ENCODE results near the gene TTLL8.
A peak's percentile ranks its signal among the peaks of the same experiment; 100 is the strongest.
"Not testable (repeated sequence)": the region's sequence is repeated elsewhere in the genome, so short reads cannot be mapped to it uniquely, and the experiment has no call there.

TTLL8 gene

GRCh38 chr22:49999063-49999945, 58.8 kb downstream of the TTLL8 start:
- DNase-seq, result peak; percentile 55

- no peak for DNase-seq
These were observed 59.4 kb downstream of the TTLL8 start for GRCh38 chr22:49998718-49999062.

GRCh38 chr22:49997932-49998717, 60.0 kb downstream of the TTLL8 start:
- no peak for DNase-seq

- DNase-seq, result no peak
These were observed 60.9 kb downstream of the TTLL8 start for GRCh38 chr22:49997251-49997599.

GRCh38 chr22:49996518-49997250, 61.4 kb downstream of the TTLL8 start:
- DNase-seq, result no peak

GRCh38 chr22:49996119-49996517, 62.0 kb downstream of the TTLL8 start:
- DNase-seq, result no peak

- DNase-seq, result no peak
These were observed 62.6 kb downstream of the TTLL8 start for GRCh38 chr22:49995361-49996118.

- DNase-seq, result no peak
These were observed 63.1 kb downstream of the TTLL8 start for GRCh38 chr22:49995041-49995360.

- DNase-seq, result no peak
These were observed 63.6 kb downstream of the TTLL8 start for GRCh38 chr22:49994361-49995040.

GRCh38 chr22:49993649-49994360, 64.3 kb downstream of the TTLL8 start:
- no peak for DNase-seq

- peak; percentile 29 for DNase-seq
These were observed 65.0 kb downstream of the TTLL8 start for GRCh38 chr22:49992921-49993648.

- DNase-seq, result no peak
These were observed 66.1 kb downstream of the TTLL8 start for GRCh38 chr22:49991907-49992533.

- no peak for DNase-seq
These were observed 66.9 kb downstream of the TTLL8 start for GRCh38 chr22:49991167-49991566.

GRCh38 chr22:49989826-49990225, 68.3 kb downstream of the TTLL8 start:
- DNase-seq, result not testable (repeated sequence)

- DNase-seq, result no peak
These were observed 71.8 kb downstream of the TTLL8 start for GRCh38 chr22:49986325-49986724.

GRCh38 chr22:49983148-49984042, 74.7 kb downstream of the TTLL8 start:
- peak; percentile 21 for DNase-seq

- not testable (repeated sequence) for DNase-seq
These were observed 76.3 kb downstream of the TTLL8 start for GRCh38 chr22:49981799-49982198.

- DNase-seq, result peak; percentile 12
These were observed 78.4 kb downstream of the TTLL8 start for GRCh38 chr22:49979587-49980264.

- DNase-seq, result no peak
These were observed 80.5 kb downstream of the TTLL8 start for GRCh38 chr22:49977578-49977977.
